HG02798 (cell line): ENCODE data around the gene RFPL4AL1.

Experiments
- ATAC-seq: cut with Tn5 transposase; IDR thresholded peaks from one replicate; pipeline ENCODE4 v1.9.1; 2021; ENCODE audit warnings: mild to moderate bottlenecking; ENCODE audit not compliant: unreplicated experiment, poor library complexity

Gene RFPL4AL1

GRCh38 chr19:55820037-55820436 lies 51.1 kb downstream of the RFPL4AL1 start:
- ATAC-seq, result no peak
